IPS-18a (cell line): Measurements from ENCODE around the gene DOCK7.
"Not testable (repeated sequence)": the region's sequence is repeated elsewhere in the genome, so short reads cannot be mapped to it uniquely, and the experiment has no call there.

Source experiments
- H3K27ac ChIP-seq: one replicate; pipeline ENCODE4 v1.5.1; 2013; ENCODE audit warnings: low read length
- H3K27me3 ChIP-seq: one replicate; pipeline ENCODE4 v1.6.1; 2013; ENCODE audit warnings: mild to moderate bottlenecking, low read length; ENCODE audit not compliant: control insufficient read depth, insufficient read depth
- H3K36me3 ChIP-seq: one replicate; pipeline ENCODE4 v1.6.1; 2013; ENCODE audit warnings: low read depth, low read length; ENCODE audit not compliant: control insufficient read depth
- H3K4me1 ChIP-seq: one replicate; pipeline ENCODE4 v1.6.1; 2013; ENCODE audit warnings: low read depth, low read length; ENCODE audit not compliant: control insufficient read depth
- H3K4me3 ChIP-seq: one replicate; pipeline ENCODE4 v1.5.1; 2013; ENCODE audit warnings: low read length
- H3K9ac ChIP-seq: one replicate; pipeline ENCODE4 v1.6.1; 2013; ENCODE audit warnings: mild to moderate bottlenecking, low read length, moderate library complexity
- H3K9me3 ChIP-seq: one replicate; pipeline ENCODE4 v1.6.1; 2013; ENCODE audit warnings: low read depth, low read length; ENCODE audit not compliant: control insufficient read depth

DOCK7 gene

GRCh38 chr1:62720946-62721554 lies 32.9 kb upstream of the DOCK7 start:
- no peak overlapping the region for H3K27ac ChIP-seq

DNA sequence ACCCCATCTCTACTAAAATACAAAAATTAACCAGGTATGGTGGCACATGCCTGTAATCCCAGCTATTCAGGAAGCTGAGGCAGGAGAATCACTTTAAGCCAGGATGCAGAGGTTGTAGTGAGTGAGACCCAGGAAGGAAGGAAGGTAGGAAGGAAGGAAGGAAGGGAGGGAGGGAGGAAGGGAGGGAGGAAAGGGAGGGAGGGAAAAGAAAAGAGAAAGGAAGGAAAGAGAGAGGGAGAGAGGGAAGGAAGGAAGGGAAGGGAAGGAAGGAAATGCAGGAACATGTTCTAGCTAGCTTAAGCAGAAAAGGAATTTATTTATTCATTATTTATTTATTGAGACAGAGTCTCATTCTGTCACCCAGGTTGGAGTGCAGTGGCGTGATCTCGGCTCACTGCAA lies 30.2 kb upstream of the DOCK7 start:
- not testable (repeated sequence) for H3K4me3 ChIP-seq, H3K36me3 ChIP-seq, H3K4me1 ChIP-seq, H3K27me3 ChIP-seq, H3K27ac ChIP-seq, H3K9ac ChIP-seq, H3K9me3 ChIP-seq

More at GRCh38 chr1:62720946-62721554, 32.9 kb upstream of the DOCK7 start:
- H3K36me3 ChIP-seq = no peaks in the 10 kb centered on the region
- H3K27me3 ChIP-seq = no peaks in the 10 kb centered on the region
- H3K9ac ChIP-seq = no peak overlapping the region
- no peaks in the 10 kb centered on the region for H3K9me3 ChIP-seq
- H3K4me3 ChIP-seq = no peak overlapping the region
- H3K4me1 ChIP-seq = peaks cover 22% of the 10 kb centered on the region

- Histone ChIP-seq H3K4me3 (no peak overlapping the region), H3K9ac (no peak overlapping the region), H3K27ac (no peak overlapping the region), H3K27me3 (no peaks in the 10 kb centered on the region), H3K4me1 (peaks cover 8% of the 10 kb centered on the region), H3K36me3 (no peaks in the 10 kb centered on the region), H3K9me3 (no peaks in the 10 kb centered on the region)
Observed at GRCh38 chr1:62717483-62717882, 29.3 kb upstream of the DOCK7 start.

DNA sequence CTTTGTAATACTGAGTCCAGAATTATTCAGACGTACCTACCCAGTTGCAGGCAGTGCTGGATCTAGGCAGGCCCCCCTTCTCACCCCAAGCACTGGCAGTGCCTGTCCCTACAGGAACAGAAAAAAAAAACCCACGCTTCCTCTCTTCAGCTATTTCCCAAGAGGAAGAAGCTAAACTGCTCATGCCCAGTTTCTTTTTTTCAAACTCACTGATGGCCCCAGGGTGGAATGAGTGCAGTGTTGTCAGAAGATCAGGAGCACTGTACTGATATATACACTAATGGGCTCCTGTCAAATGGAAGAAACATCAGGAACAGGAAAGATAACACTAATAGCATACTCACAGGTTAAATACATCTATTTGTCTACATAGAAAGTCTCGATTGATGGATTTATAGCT lies 28.2 kb upstream of the DOCK7 start:
- no peaks in the 10 kb centered on the region for H3K27me3 ChIP-seq
- H3K27ac ChIP-seq = no peak overlapping the region
- H3K9ac ChIP-seq = no peak overlapping the region
- H3K9me3 ChIP-seq = no peaks in the 10 kb centered on the region
- H3K36me3 ChIP-seq = no peaks in the 10 kb centered on the region
- H3K4me1 ChIP-seq = peaks cover 8% of the 10 kb centered on the region
- no peak overlapping the region for H3K4me3 ChIP-seq

- Histone ChIP-seq H3K4me1 (no peaks in the 10 kb centered on the region), H3K9me3 (no peaks in the 10 kb centered on the region), H3K9ac (no peak overlapping the region), H3K4me3 (no peak overlapping the region), H3K27ac (no peak overlapping the region), H3K36me3 (no peaks in the 10 kb centered on the region), H3K27me3 (no peaks in the 10 kb centered on the region)
Observed at GRCh38 chr1:62712336-62713243, 24.4 kb upstream of the DOCK7 start.

GRCh38 chr1:62707744-62708120 lies 19.5 kb upstream of the DOCK7 start:
- Histone ChIP-seq H3K27ac (no peak overlapping the region), H3K4me1 (no peaks in the 10 kb centered on the region), H3K9me3 (peaks cover 5% of the 10 kb centered on the region), H3K27me3 (no peaks in the 10 kb centered on the region), H3K9ac (no peak overlapping the region), H3K36me3 (no peaks in the 10 kb centered on the region), H3K4me3 (no peak overlapping the region)

- H3K4me1 ChIP-seq = no peaks in the 10 kb centered on the region
- H3K4me3 ChIP-seq = no peak overlapping the region
- H3K36me3 ChIP-seq = no peaks in the 10 kb centered on the region
- no peak overlapping the region for H3K27ac ChIP-seq
- peaks cover 5% of the 10 kb centered on the region for H3K9me3 ChIP-seq
- no peaks in the 10 kb centered on the region for H3K27me3 ChIP-seq
- H3K9ac ChIP-seq = no peak overlapping the region
Observed at GRCh38 chr1:62706985-62707743, 19.0 kb upstream of the DOCK7 start.

DNA sequence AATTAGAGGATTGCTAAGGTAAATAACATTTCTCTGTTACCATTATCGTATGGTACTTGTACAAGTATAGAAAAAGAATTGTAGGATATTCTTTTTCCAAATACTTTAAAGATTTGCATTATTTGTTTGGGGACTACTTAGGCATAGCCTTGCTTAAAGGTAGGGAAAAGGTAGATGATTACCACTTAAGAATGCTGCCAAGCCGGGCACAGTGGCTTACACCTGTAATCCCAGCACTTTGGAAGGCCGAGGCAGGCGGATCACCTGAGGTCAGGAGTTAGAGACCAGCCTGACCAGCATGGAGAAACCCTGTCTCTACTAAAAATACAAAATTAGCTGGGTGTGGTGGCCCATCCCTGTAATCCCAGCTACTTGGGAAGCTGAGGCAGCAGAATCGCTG lies 10.0 kb upstream of the DOCK7 start:
- H3K27ac ChIP-seq, H3K9ac ChIP-seq, H3K4me3 ChIP-seq, H3K27me3 ChIP-seq, H3K9me3 ChIP-seq, H3K36me3 ChIP-seq, H3K4me1 ChIP-seq: not testable (repeated sequence)

DNA sequence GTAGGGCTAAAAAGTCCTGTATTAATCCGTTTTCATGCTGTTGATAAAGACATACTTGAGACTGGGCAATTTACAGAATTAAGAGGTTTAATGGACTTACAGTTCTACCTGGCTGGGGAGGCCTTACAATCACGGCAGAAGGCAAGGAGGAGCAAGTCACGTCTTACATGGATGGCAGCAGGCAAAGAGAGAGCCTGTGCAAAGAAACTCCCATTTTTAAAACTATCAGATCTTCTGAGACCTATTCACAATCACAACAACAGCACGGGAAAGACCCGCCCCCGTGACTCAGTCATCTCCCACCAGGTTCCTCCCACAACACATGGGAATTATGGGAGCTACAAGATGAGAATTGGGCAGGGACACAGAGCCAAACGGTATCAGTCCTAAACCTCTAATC lies 6.3 kb upstream of the DOCK7 start:
- peaks cover 11% of the 10 kb centered on the region for H3K4me1 ChIP-seq
- not testable (repeated sequence) for H3K27me3 ChIP-seq, H3K27ac ChIP-seq, H3K4me3 ChIP-seq, H3K9me3 ChIP-seq, H3K36me3 ChIP-seq, H3K9ac ChIP-seq

DNA sequence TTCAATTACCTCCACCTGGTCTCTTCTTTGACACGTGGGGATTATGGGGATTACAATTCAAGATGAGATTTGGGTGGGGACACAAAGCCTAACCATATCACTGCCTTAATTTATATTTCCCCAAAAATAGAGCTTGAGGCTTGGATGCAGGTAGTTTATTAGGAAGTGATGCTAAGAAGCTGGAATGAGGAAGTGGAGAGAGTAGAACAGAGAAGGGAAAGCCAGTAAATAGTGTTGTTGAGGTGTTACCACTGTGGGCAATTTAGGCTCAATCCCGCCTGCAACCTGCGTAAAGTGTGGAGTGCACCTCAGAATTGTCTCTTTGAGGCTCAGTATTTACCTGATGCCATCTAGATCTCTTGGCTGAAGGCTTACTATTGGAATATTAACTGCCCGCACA lies 4.9 kb upstream of the DOCK7 start:
- Histone ChIP-seq H3K9ac (no peak overlapping the region), H3K9me3 (no peaks in the 10 kb centered on the region), H3K36me3 (no peaks in the 10 kb centered on the region), H3K4me3 (no peak overlapping the region), H3K4me1 (peaks cover 11% of the 10 kb centered on the region), H3K27me3 (no peaks in the 10 kb centered on the region), H3K27ac (no peak overlapping the region)

- H3K27me3 ChIP-seq = no peaks in the 10 kb centered on the region
- no peak overlapping the region for H3K4me3 ChIP-seq
- H3K4me1 ChIP-seq = peaks cover 11% of the 10 kb centered on the region
- H3K36me3 ChIP-seq = no peaks in the 10 kb centered on the region
- no peaks in the 10 kb centered on the region for H3K9me3 ChIP-seq
- H3K9ac ChIP-seq = no peak overlapping the region
- H3K27ac ChIP-seq = no peak overlapping the region
Observed at GRCh38 chr1:62691062-62691844, 3.1 kb upstream of the DOCK7 start.
